ENCODE results near the gene PRXL2A.

The PRXL2A gene

DNA sequence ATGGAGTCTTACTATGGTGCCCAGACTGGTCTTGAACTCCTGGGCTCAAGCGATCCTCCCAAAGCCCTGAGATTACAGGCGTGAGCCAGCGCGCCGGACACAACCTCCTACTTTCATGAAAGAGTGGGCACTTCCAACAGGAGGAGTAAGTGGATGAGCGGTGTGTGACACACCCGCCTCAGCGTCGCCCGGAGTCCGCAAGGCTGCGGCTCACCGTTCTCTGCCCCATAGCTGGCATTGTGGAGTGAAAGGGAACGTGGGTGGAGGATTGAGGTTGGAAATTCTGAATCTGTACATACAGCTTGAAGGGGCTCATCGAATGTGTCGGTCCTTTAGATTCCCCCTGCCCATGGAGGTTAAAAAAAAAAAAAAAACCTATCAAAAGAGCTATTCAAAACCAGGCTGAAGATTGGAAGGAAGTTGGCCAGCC is 524 bp upstream of the PRXL2A start:
- Histone ChIP-seq H3K4me3 (ENCODE audit: low read depth, low read length) (peak overlapping the region; percentile 69), H3K27ac (no peak overlapping the region), H3K27me3 (replicated peaks) (peaks cover 2% of the 10 kb centered on the region), H3K36me3 (replicated peaks) (no peaks in the 10 kb centered on the region)
- DNase-seq: no peak
- in situ Hi-C loops (cut with HindIII; ENCODE audit: low pct_ligation_motif_present, low sequenced_read_pairs): no loop called here
- TF ChIP-seq, protein P1, sequence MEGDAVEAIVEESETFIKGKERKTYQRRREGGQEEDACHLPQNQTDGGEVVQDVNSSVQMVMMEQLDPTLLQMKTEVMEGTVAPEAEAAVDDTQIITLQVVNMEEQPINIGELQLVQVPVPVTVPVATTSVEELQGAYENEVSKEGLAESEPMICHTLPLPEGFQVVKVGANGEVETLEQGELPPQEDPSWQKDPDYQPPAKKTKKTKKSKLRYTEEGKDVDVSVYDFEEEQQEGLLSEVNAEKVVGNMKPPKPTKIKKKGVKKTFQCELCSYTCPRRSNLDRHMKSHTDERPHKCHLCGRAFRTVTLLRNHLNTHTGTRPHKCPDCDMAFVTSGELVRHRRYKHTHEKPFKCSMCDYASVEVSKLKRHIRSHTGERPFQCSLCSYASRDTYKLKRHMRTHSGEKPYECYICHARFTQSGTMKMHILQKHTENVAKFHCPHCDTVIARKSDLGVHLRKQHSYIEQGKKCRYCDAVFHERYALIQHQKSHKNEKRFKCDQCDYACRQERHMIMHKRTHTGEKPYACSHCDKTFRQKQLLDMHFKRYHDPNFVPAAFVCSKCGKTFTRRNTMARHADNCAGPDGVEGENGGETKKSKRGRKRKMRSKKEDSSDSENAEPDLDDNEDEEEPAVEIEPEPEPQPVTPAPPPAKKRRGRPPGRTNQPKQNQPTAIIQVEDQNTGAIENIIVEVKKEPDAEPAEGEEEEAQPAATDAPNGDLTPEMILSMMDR (IDR thresholded peaks at IDR 0.05; ENCODE audit: low read depth, low read length, missing control alignments): no peak

DNA sequence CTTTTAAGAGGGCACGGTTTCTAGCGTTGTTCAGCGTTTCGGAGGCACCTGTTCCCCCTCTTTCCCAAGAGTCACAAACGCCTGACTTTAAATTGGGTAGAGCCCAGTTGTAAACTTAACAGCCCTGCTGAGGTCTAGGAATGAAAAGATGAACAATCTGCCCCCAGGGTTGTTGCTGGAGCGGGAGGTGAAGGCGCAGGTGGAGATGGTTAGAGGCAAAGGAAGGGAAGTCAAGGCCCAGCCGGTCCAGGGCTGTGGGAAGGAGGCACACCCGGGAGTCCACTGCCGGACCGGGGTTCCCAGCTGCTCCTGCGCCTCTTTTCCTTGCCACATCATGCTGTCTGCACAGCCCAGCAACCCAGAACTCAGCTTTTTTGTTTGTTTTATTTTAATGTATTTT is 770 bp downstream of the PRXL2A start:
- DNase-seq: no peak
- in situ Hi-C loops (cut with HindIII; ENCODE audit: low pct_ligation_motif_present, low sequenced_read_pairs): no loop called here
- no peak overlapping the region for H3K27ac ChIP-seq
- peaks cover 2% of the 10 kb centered on the region for H3K27me3 ChIP-seq (replicated peaks)
- H3K36me3 ChIP-seq (replicated peaks): no peaks in the 10 kb centered on the region
- H3K4me3 ChIP-seq (ENCODE audit: low read depth, low read length): peak overlapping the region; percentile 69
- TF ChIP-seq, protein P1 (IDR thresholded peaks at IDR 0.05; ENCODE audit: low read depth, low read length, missing control alignments): no peak

DNA sequence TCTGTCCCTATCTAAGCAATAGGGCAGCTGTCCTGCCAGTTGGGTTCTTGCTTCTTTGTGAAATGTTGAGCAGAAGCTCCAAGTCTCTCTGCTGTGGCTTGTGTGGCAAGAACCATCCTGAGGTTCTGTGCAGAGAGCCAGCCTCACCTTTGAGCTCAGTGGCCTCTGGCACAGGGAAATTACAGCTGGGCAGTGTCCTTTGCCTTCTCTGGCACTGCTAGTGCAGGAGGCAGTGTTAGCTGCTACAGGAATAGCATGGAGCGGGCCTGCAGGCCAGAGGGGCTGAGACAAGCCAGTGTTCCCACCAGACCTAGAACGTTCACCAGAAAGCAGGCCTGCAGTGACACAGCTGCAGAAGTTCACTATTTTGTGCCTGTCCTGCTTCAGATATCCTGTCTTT is 1.8 kb downstream of the PRXL2A start:
- no peak overlapping the region for H3K4me3 ChIP-seq (ENCODE audit: low read depth, low read length)
- in situ Hi-C loops (cut with HindIII; ENCODE audit: low pct_ligation_motif_present, low sequenced_read_pairs): no loop called here
- H3K27ac ChIP-seq: no peak overlapping the region
- peaks cover 2% of the 10 kb centered on the region for H3K27me3 ChIP-seq (replicated peaks)
- TF ChIP-seq, protein P1 (IDR thresholded peaks at IDR 0.05; ENCODE audit: low read depth, low read length, missing control alignments): no peak
- no peaks in the 10 kb centered on the region for H3K36me3 ChIP-seq (replicated peaks)
- DNase-seq: no peak

DNA sequence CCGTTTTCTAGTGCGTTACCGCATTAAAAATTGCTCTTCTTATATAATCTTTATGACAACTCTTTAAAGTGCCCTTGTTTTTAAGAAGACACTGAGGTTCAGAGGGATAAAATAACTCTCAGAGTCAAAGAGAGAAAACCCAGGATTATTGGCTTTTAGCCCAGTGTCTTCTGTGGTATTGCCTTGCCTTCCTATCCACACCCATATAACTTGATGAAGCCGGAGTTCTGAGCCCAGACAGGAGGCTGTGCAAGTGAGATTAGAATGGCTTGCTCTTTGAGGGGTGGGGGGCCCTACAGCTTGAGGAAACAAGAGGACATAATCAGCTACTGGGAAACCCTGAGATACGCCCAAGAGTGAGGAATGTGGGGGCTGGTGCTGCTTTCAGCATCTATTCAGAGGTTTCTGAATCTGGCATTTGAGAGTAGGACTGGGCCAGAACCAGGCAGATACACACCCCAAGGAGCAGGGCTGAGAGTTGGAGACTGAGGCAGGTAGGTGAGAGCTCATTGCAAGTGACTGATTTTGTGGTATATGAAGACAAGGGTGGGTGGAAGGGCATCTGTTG is 2.3 kb downstream of the PRXL2A start:
- TF ChIP-seq, protein P1 (IDR thresholded peaks at IDR 0.05; ENCODE audit: low read depth, low read length, missing control alignments): no peak
- H3K4me3 ChIP-seq (ENCODE audit: low read depth, low read length): no peak overlapping the region
- H3K27ac ChIP-seq: no peak overlapping the region
- DNase-seq: no peak
- no peaks in the 10 kb centered on the region for H3K36me3 ChIP-seq (replicated peaks)
- in situ Hi-C loops (cut with HindIII; ENCODE audit: low pct_ligation_motif_present, low sequenced_read_pairs): no loop called here
- peaks cover 2% of the 10 kb centered on the region for H3K27me3 ChIP-seq (replicated peaks)

DNA sequence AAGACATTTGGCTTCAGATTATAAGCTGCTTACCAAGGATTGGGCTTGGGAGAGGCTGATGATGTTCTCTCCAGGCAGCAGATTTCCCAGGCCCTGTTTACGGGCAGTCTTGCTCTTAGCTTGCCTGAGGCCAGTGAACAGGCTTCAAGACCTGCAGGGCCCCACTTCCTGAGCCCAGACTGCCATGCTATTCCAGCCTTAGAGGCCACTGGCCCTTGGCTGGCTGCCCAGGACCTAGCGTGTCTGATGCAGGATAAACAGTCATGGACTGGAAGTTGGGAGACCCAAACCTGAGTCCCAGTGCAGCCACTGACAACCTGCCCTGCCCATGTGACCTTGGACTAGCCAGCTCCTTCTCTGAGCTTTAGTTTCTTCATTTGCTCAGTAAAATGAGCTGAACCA is 2.9 kb downstream of the PRXL2A start:
- no peak overlapping the region for H3K4me3 ChIP-seq (ENCODE audit: low read depth, low read length)
- peaks cover 2% of the 10 kb centered on the region for H3K27me3 ChIP-seq (replicated peaks)
- no peak for DNase-seq
- no peak overlapping the region for H3K27ac ChIP-seq
- TF ChIP-seq, protein P1 (IDR thresholded peaks at IDR 0.05; ENCODE audit: low read depth, low read length, missing control alignments): no peak
- in situ Hi-C loops (cut with HindIII; ENCODE audit: low pct_ligation_motif_present, low sequenced_read_pairs): no loop called here
- H3K36me3 ChIP-seq (replicated peaks): no peaks in the 10 kb centered on the region

DNA sequence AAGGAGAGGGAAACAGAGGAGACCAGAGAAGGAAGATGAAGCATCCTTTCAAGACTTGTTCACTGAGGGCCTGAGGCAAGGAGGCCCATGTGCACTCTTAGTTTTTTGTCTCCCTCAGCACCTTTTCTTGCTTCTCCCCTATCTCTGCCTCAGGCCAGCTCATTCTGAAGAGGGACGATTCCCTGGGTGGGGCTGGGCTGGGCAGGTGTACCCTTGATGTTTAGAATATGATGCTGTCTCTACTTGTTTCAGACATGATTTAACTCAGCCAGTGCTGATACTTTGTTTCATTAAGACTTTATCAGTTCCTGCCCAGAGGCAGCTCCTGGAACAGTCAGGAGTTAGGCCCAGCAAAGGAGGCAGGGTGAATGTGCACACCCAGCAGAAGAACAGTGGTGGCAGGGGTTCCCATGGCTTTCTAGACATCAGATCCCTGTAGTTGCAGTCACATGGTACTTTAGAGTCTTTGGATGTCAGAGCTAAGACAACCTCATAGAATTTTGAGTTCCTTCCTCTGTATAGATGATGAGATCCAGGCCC is 3.4 kb downstream of the PRXL2A start:
- in situ Hi-C loops (cut with HindIII; ENCODE audit: low pct_ligation_motif_present, low sequenced_read_pairs): no loop called here
- DNase-seq: no peak
- peaks cover 2% of the 10 kb centered on the region for H3K27me3 ChIP-seq (replicated peaks)
- no peak overlapping the region for H3K27ac ChIP-seq
- TF ChIP-seq, protein P1 (IDR thresholded peaks at IDR 0.05; ENCODE audit: low read depth, low read length, missing control alignments): no peak
- H3K4me3 ChIP-seq (ENCODE audit: low read depth, low read length): no peak overlapping the region
- no peaks in the 10 kb centered on the region for H3K36me3 ChIP-seq (replicated peaks)

Data from brain microvascular endothelial cell (primary cell).